D721Med (cell line): ENCODE results near the gene TXNRD3.

Experiments used
- DNase-seq: peaks from one replicate; pipeline ENCODE4 v3.0.0; 2011; ENCODE audit warnings: low spot score; ENCODE audit not compliant: insufficient read length
- FAIRE-seq: peaks from 2 replicates; lab custom pipeline; 2011; peaks lifted over from hg19 to GRCh38; lab: Jason Lieb, UNC
- CTCF ChIP-seq: IDR thresholded peaks from 2 replicates; pipeline ENCODE4 v1.5.1; 2012; ENCODE audit warnings: mild to moderate bottlenecking, control low read depth; ENCODE audit not compliant: insufficient read depth; ENCODE audit errors: missing control alignments

Gene TXNRD3

GRCh38 chr3:126691765-126692164, 36.8 kb upstream of the TXNRD3 start:
- FAIRE-seq (no peak), DNase-seq (no peak)
- no peak for TF ChIP-seq CTCF

GRCh38 chr3:126685493-126685892, 30.6 kb upstream of the TXNRD3 start:
- DNase-seq (no peak), FAIRE-seq (no peak)
- no peak for TF ChIP-seq CTCF

- TF ChIP-seq CTCF, result no peak
- DNase-seq (no peak), FAIRE-seq (no peak)
These were observed 30.1 kb upstream of the TXNRD3 start for GRCh38 chr3:126685021-126685420.

- no peak for TF ChIP-seq CTCF
- FAIRE-seq (no peak), DNase-seq (no peak)
These were observed 29.4 kb upstream of the TXNRD3 start for GRCh38 chr3:126684218-126684751.

GRCh38 chr3:126683069-126683468, 28.1 kb upstream of the TXNRD3 start:
- DNase-seq (no peak), FAIRE-seq (no peak)
- no peak for TF ChIP-seq CTCF

- no peak for DNase-seq
- FAIRE-seq, result no peak
- no peak for TF ChIP-seq CTCF
These were observed 27.1 kb upstream of the TXNRD3 start for GRCh38 chr3:126682009-126682408.

GRCh38 chr3:126680667-126681055, 25.7 kb upstream of the TXNRD3 start:
- no peak for FAIRE-seq
- TF ChIP-seq CTCF, result no peak

More at GRCh38 chr3:126680667-126681055, 25.7 kb upstream of the TXNRD3 start:
- DNase-seq, result no peak
